ENCODE measurements around the gene TIMP1. TPM values are rescaled to one million over a fixed set of nuclear protein-coding genes. Genes with fewer than 3 reads are reported as not detected.

Gene TIMP1
- total RNA-seq, 3 donors from 2014 or later (not counting 1 experiment from before 2014, with no cell fraction given) = 50.9 to 71.3 (median 68.6) TPM

DNA sequence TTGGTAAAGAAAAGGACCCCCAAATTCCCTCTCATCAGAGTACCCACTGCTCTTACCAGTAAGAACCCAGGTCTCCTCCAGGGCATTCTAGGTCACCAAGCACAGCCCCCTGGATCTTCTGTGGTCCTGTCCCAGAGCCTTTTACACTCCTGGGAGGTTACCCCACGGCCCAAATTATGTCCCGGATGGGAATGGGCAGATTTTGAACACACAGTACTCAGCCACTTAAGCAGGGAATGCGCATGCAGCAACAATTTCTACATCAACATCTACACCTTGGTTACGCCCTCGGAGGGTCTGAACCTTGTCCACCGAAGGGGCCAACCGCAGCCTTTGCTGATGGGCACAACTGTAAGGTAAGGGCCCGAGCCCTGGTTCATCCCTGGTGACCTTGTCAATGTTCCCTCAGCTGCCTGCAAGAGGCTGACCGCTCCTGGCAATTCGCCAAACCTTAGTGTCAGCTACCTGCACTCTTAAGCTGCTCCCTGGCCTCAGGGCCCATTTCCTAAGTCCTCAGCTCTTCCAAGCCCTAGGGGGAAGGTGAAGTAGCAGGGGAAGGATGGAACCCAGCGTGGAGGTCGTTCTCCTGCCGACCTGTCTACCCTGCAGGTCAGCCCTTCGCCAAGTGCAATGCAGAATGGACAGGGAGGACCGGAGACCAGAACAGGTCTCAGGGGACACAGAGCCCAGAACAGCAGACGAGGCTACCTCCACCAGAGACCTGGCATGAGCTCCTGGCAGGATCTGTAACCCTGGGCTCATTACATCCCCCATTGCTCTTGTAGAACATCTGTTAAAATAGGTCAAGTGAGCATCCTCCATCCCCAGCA is 5.9 kb downstream of the TIMP1 start:
- Mint-ChIP-seq H3K27ac (no peak overlapping the region), H3K4me3 (no peak overlapping the region), H3K9me3 (no peaks in the 10 kb centered on the region), H3K36me3 (no peaks in the 10 kb centered on the region), H3K27me3 (ENCODE audit: low read depth in 2 of 2) (no peaks in the 10 kb centered on the region), H3K4me1 (peaks cover 8 to 18% of the 10 kb centered on the region in 2 donors)
- Histone ChIP-seq H3K27ac (ENCODE audit: low read length) (no peak overlapping the region), H3K36me3 (ENCODE audit: control insufficient read depth, insufficient read depth, low read length) (no peaks in the 10 kb centered on the region), H3K4me1 (ENCODE audit: control insufficient read depth, insufficient read depth, low read length) (peaks cover 8% of the 10 kb centered on the region), H3K27me3 (ENCODE audit: control insufficient read depth, insufficient read depth, low read length) (no peaks in the 10 kb centered on the region), H3K9me3 (ENCODE audit: control insufficient read depth, insufficient read depth, low read length) (no peaks in the 10 kb centered on the region), H3K4me3 (ENCODE audit: low read length) (no peak overlapping the region)
- DNase-seq (no peak), ATAC-seq (no peak)
- WGBS (ENCODE audit: insufficient coverage) = 94% methylated on average over 14 of the region's 16 CpGs
- intact Hi-C loops (cut with micrococcal nuclease) = no loop called here
- TF ChIP-seq, protein P1, sequence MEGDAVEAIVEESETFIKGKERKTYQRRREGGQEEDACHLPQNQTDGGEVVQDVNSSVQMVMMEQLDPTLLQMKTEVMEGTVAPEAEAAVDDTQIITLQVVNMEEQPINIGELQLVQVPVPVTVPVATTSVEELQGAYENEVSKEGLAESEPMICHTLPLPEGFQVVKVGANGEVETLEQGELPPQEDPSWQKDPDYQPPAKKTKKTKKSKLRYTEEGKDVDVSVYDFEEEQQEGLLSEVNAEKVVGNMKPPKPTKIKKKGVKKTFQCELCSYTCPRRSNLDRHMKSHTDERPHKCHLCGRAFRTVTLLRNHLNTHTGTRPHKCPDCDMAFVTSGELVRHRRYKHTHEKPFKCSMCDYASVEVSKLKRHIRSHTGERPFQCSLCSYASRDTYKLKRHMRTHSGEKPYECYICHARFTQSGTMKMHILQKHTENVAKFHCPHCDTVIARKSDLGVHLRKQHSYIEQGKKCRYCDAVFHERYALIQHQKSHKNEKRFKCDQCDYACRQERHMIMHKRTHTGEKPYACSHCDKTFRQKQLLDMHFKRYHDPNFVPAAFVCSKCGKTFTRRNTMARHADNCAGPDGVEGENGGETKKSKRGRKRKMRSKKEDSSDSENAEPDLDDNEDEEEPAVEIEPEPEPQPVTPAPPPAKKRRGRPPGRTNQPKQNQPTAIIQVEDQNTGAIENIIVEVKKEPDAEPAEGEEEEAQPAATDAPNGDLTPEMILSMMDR (IDR thresholded peaks at IDR 0.05) = no peak

DNA sequence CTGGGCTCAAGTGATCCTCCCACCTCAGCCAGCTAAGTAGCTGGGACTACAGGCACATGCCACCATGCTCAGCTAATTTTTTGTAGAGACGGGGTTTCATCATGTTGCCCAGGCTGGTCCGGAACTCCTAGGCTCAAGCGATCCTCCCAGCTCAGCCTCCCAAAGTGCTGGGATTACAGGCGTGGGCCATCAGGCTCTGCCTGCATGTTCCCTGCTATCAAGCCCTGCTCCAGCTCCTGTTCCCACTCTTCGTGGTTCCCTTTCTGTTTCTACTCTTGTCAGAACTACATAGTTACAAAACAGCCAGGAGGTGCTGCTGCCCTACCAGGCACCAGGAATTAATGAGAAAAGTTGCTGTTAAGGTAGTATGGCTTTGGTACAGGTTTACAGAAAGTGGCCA is 8.7 kb downstream of the TIMP1 start:
- TF ChIP-seq, protein P1 (IDR thresholded peaks at IDR 0.05) = no peak
- no peaks in the 10 kb centered on the region for H3K9me3 ChIP-seq (ENCODE audit: control insufficient read depth, insufficient read depth, low read length)
- no peaks in the 10 kb centered on the region for H3K36me3 ChIP-seq (ENCODE audit: control insufficient read depth, insufficient read depth, low read length)
- no peak for ATAC-seq
- DNase-seq = no peak
- Mint-ChIP-seq H3K9me3 (no peaks in the 10 kb centered on the region), H3K4me1 (peaks cover 4% of the 10 kb centered on the region in 2 donors), H3K27ac (no peak overlapping the region), H3K27me3 (ENCODE audit: low read depth in 2 of 2) (no peaks in the 10 kb centered on the region), H3K4me3 (no peak overlapping the region), H3K36me3 (no peaks in the 10 kb centered on the region)
- H3K4me3 ChIP-seq (ENCODE audit: low read length) = no peak overlapping the region
- WGBS (ENCODE audit: insufficient coverage) = 89% methylated on average over 5 of the region's 5 CpGs
- no peaks in the 10 kb centered on the region for H3K27me3 ChIP-seq (ENCODE audit: control insufficient read depth, insufficient read depth, low read length)
- H3K4me1 ChIP-seq (ENCODE audit: control insufficient read depth, insufficient read depth, low read length) = no peaks in the 10 kb centered on the region
- intact Hi-C loops (cut with micrococcal nuclease) = no loop called here
- H3K27ac ChIP-seq (ENCODE audit: low read length) = no peak overlapping the region

DNA sequence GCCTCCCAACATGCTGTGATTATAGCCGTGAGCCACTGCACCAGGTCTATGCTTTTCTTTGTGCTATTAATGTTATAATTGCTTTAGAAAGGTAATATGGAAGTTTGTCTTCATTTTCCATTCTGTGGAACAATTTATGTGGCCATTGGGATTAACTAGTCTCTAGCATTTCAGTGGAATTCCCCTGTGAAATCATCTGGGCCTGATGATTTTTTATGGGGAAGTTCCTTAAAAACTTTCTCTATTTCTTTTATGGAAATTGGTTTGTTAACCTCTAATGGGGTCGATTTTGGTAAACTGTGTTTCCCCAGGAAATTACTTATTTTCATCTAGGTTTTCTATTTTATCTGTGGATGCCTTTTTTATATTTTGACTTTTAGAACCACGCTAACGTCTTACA is 11.3 kb downstream of the TIMP1 start:
- Mint-ChIP-seq H3K9me3 (peaks cover 3 to 4% of the 10 kb centered on the region in 2 donors), H3K36me3 (peaks cover 6% of the 10 kb centered on the region), H3K4me1 (peaks cover 8 to 9% of the 10 kb centered on the region in 2 donors), H3K27ac (no peak overlapping the region), H3K27me3 (ENCODE audit: low read depth in 2 of 2) (no peaks in the 10 kb centered on the region), H3K4me3 (no peak overlapping the region)
- WGBS (ENCODE audit: insufficient coverage) = 100% methylated on average over 1 of the region's 4 CpGs
- intact Hi-C loops (cut with micrococcal nuclease) = no loop called here
- H3K36me3 ChIP-seq (ENCODE audit: control insufficient read depth, insufficient read depth, low read length) = no peaks in the 10 kb centered on the region
- DNase-seq (no peak), ATAC-seq (no peak)
- peaks cover 4% of the 10 kb centered on the region for H3K9me3 ChIP-seq (ENCODE audit: control insufficient read depth, insufficient read depth, low read length)
- no peak overlapping the region for H3K27ac ChIP-seq (ENCODE audit: low read length)
- H3K27me3 ChIP-seq (ENCODE audit: control insufficient read depth, insufficient read depth, low read length) = no peaks in the 10 kb centered on the region
- H3K4me1 ChIP-seq (ENCODE audit: control insufficient read depth, insufficient read depth, low read length) = no peaks in the 10 kb centered on the region
- TF ChIP-seq, protein P1 (IDR thresholded peaks at IDR 0.05) = no peak
- no peak overlapping the region for H3K4me3 ChIP-seq (ENCODE audit: low read length)

Measured in natural killer cell (primary cell).